Measurements from ENCODE around the gene XKR3. TPM values are rescaled to one million over a fixed set of nuclear protein-coding genes. Genes with fewer than 3 reads are reported as not detected.
"Not testable (repeated sequence)": the region's sequence is repeated elsewhere in the genome, so short reads cannot be mapped to it uniquely, and the experiment has no call there.

XKR3 gene
- total and polyA plus RNA-seq, 8 donors: not detected

DNA sequence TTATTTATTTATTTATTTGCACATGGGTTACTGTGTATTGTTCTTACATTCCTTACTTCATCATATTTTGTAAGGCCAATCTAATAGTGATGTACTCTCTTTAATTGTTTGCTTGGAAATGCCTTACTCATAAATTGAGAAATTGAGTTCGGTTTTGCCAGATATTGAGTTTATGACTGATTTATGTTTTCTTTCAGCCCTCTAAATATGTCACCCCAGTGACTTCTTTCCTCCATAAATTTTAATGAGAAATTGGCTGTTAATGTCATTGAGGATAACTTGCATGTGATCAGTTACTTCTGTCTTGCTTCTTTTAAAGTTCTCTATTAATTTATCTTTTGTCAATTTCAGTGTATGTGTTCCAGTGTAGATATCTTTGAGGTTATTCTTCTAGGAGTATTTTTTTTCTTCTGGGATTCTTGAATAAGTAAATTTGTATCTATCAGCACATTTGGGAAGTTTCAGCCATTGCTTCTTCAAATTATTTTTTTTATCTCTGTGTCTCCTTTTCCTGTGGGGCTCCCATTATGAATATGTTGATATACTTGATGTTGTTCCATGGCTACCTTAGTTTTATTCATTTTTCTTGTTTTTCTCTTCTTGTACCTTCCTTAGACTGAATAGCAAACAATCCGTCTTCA, 47.8 kb downstream of the XKR3 start:
- Histone ChIP-seq H3K36me3 (no peaks in the 10 kb centered on the region), H3K4me3 (no peak overlapping the region), H3K9me3 (no peaks in the 10 kb centered on the region), H3K4me1 (no peaks in the 10 kb centered on the region), H3K27ac (no peak overlapping the region), H3K27me3 (no peaks in the 10 kb centered on the region)
- DNase-seq (no peak), FAIRE-seq (no peak), ATAC-seq (no peak)
- 33 to 47% methylated on average over 2 of the region's 2 CpGs for WGBS, 2 donors
- intact Hi-C loops (cut with DNase I): no loop called here
- TF ChIP-seq, protein P1, sequence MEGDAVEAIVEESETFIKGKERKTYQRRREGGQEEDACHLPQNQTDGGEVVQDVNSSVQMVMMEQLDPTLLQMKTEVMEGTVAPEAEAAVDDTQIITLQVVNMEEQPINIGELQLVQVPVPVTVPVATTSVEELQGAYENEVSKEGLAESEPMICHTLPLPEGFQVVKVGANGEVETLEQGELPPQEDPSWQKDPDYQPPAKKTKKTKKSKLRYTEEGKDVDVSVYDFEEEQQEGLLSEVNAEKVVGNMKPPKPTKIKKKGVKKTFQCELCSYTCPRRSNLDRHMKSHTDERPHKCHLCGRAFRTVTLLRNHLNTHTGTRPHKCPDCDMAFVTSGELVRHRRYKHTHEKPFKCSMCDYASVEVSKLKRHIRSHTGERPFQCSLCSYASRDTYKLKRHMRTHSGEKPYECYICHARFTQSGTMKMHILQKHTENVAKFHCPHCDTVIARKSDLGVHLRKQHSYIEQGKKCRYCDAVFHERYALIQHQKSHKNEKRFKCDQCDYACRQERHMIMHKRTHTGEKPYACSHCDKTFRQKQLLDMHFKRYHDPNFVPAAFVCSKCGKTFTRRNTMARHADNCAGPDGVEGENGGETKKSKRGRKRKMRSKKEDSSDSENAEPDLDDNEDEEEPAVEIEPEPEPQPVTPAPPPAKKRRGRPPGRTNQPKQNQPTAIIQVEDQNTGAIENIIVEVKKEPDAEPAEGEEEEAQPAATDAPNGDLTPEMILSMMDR (IDR thresholded peaks at IDR 0.05): no peak

DNA sequence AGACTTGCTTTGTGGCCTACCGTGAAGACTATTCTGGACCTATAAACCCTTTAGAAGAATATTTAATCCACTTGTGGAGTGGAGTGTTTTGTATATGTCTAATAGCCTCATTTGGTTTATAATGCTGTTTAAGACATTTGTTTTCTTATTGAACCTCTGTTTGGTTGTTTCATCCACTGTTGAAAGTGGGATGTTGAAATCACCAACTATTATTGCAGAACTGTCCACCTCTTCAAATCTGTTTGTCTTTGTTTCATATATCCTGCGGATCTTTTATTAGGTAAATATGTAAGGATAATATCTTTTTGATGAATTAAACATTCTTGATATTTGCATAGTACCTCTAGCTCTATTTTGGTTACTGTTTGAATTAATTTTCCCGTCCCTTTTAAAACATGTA, 49.1 kb downstream of the XKR3 start:
- Histone ChIP-seq H3K9me3 (no peaks in the 10 kb centered on the region), H3K27me3 (no peaks in the 10 kb centered on the region), H3K27ac (no peak overlapping the region), H3K4me3 (no peak overlapping the region), H3K4me1 (no peaks in the 10 kb centered on the region), H3K36me3 (no peaks in the 10 kb centered on the region)
- WGBS, 2 donors: 68 to 70% methylated on average over 3 of the region's 3 CpGs
- DNase-seq (no peak), FAIRE-seq (no peak), ATAC-seq (no peak)
- TF ChIP-seq, protein P1 (IDR thresholded peaks at IDR 0.05): no peak
- intact Hi-C loops (cut with DNase I): no loop called here

GRCh38 chr22:16774911-16775500, 50.2 kb downstream of the XKR3 start:
- intact Hi-C loops (cut with DNase I): no loop called here
- no peak overlapping the region for H3K27ac ChIP-seq
- no peak overlapping the region for H3K4me3 ChIP-seq
- no peaks in the 10 kb centered on the region for H3K9me3 ChIP-seq
- no peak for FAIRE-seq
- no peak for ATAC-seq
- no peaks in the 10 kb centered on the region for H3K27me3 ChIP-seq
- H3K36me3 ChIP-seq: no peaks in the 10 kb centered on the region
- TF ChIP-seq, protein P1 (IDR thresholded peaks at IDR 0.05): no peak
- WGBS, 2 donors: 16 to 27% methylated on average over 2 of the region's 2 CpGs
- H3K4me1 ChIP-seq: no peaks in the 10 kb centered on the region
- no peak for DNase-seq

- H3K9me3 ChIP-seq; H3K27me3 ChIP-seq; H3K4me1 ChIP-seq; H3K27ac ChIP-seq; H3K4me3 ChIP-seq; H3K36me3 ChIP-seq; FAIRE-seq; DNase-seq; ATAC-seq; intact Hi-C loops (cut with DNase I): not testable (repeated sequence)
- WGBS, 2 donors: 78 to 80% methylated on average over 4 of the region's 4 CpGs
These were observed 53.6 kb downstream of the XKR3 start for GRCh38 chr22:16771569-16771968.

GRCh38 chr22:16767927-16768326, 57.3 kb downstream of the XKR3 start:
- DNase-seq; H3K4me1 ChIP-seq; H3K36me3 ChIP-seq; ATAC-seq; intact Hi-C loops (cut with DNase I); H3K4me3 ChIP-seq; H3K9me3 ChIP-seq; H3K27ac ChIP-seq; FAIRE-seq; H3K27me3 ChIP-seq: not testable (repeated sequence)
- 56 to 66% methylated on average over 2 of the region's 2 CpGs for WGBS, 2 donors

- FAIRE-seq; intact Hi-C loops (cut with DNase I): not testable (repeated sequence)
- 64 to 71% methylated on average over 2 of the region's 2 CpGs for WGBS, 2 donors
These were observed 63.0 kb downstream of the XKR3 start for GRCh38 chr22:16762224-16762623.

GRCh38 chr22:16760416-16760815, 64.8 kb downstream of the XKR3 start:
- H3K9me3 ChIP-seq; H3K4me3 ChIP-seq; H3K27me3 ChIP-seq; FAIRE-seq; H3K4me1 ChIP-seq; H3K36me3 ChIP-seq; ATAC-seq; intact Hi-C loops (cut with DNase I); DNase-seq; H3K27ac ChIP-seq: not testable (repeated sequence)
- WGBS, 2 donors: 39 to 47% methylated on average over 4 of the region's 4 CpGs

More at GRCh38 chr22:16762224-16762623, 63.0 kb downstream of the XKR3 start:
- not testable (repeated sequence) for H3K36me3 ChIP-seq, H3K4me1 ChIP-seq, H3K27me3 ChIP-seq, H3K9me3 ChIP-seq, H3K27ac ChIP-seq, DNase-seq, ATAC-seq, H3K4me3 ChIP-seq

- DNase-seq; H3K27ac ChIP-seq; H3K4me1 ChIP-seq; intact Hi-C loops (cut with DNase I); H3K9me3 ChIP-seq; FAIRE-seq; H3K27me3 ChIP-seq; H3K4me3 ChIP-seq; H3K36me3 ChIP-seq; ATAC-seq: not testable (repeated sequence)
- WGBS, 2 donors: 30 to 35% methylated on average over 4 of the region's 4 CpGs
These were observed 75.9 kb downstream of the XKR3 start for GRCh38 chr22:16749282-16749681.

DNA sequence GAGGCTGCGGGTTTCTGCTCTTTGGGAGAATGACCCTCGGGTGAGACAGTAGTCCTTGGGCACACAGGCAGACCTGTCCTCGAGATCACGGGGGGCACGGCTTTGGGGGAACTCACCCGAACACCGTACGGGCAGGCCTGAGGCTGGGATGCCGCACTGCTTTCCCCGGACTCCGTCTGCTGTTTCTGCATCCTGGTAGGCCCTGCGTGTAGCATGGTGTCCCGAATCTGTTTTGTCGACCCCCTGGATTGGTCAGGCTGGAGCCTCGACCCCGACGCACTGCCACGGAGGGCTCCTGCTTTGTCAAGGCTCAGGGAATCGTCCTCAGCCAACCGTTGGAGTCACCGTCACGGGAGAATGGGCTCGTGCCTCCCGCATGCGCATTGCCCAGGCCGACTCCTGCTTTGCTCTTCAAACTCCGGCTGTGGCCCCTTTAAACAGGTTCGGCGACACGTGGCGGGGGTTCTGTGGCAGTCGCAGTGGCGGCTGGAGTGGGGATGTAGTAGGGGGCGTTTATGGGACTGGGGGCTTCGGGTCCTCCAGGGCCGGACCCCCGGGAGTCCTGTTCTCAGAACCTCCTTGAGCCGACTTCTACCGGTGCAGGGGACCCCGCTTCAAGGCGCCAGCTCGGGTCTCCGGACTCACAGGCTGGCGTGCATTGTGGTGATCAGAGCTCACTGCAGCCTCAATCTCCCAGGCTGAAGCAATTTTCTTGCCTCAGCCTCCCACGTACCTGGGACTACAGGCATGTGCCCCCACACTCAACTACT, 76.9 kb downstream of the XKR3 start:
- H3K4me3 ChIP-seq; H3K27me3 ChIP-seq; H3K9me3 ChIP-seq; intact Hi-C loops (cut with DNase I); H3K27ac ChIP-seq; H3K36me3 ChIP-seq; FAIRE-seq; ATAC-seq; H3K4me1 ChIP-seq: not testable (repeated sequence)
- peak in 1 of 6 donors; percentile 29 for DNase-seq
- 72 to 82% methylated on average over 44 of the region's 45 CpGs for WGBS, 2 donors
